Neural progenitor cell (in vitro differentiated cells): ENCODE results near the gene PYM1. TPM values are rescaled to one million over a fixed set of nuclear protein-coding genes. Genes with fewer than 3 reads are reported as not detected.

ENCODE experiments used
- DNase-seq: peaks from one replicate; pipeline ENCODE4 v3.0.0-alpha.2; 2016; ENCODE audit warnings: low spot score
- H2AFZ ChIP-seq: fragments of 200-600 bp; sonication (generic); replicated peaks from 2 replicates; pipeline ENCODE4 v1.6.1; 2016; ENCODE audit warnings: antibody characterized with exemption
- H3F3A ChIP-seq: fragments of 200-600 bp; sonication (generic); 2 replicates; pipeline ENCODE4 v1.6.1; 2016; ENCODE audit warnings: antibody characterized with exemption, low read depth
- H3K27ac ChIP-seq: fragments of 200-600 bp; sonication (generic); 2 replicates; pipeline ENCODE4 v1.5.1; 2016; ENCODE audit warnings: mild to moderate bottlenecking
- H3K27me3 ChIP-seq: fragments of 200-600 bp; sonication (generic); 2 replicates; pipeline ENCODE4 v1.6.1; 2016; ENCODE audit warnings: mild to moderate bottlenecking, moderate library complexity
- H3K36me3 ChIP-seq: fragments of 200-600 bp; sonication (generic); 2 replicates; pipeline ENCODE4 v1.5.1; 2016
- H3K4me1 ChIP-seq: fragments of 200-600 bp; sonication (generic); 2 replicates; pipeline ENCODE4 v1.6.1; 2016; ENCODE audit warnings: mixed run types
- H3K4me2 ChIP-seq: fragments of 200-600 bp; sonication (generic); 2 replicates; pipeline ENCODE4 v1.6.1; 2016
- H3K4me3 ChIP-seq: fragments of 200-600 bp; sonication (generic); 2 replicates; pipeline ENCODE4 v1.5.1; 2016
- H3K79me2 ChIP-seq: fragments of 200-600 bp; sonication (generic); 2 replicates; pipeline ENCODE4 v1.6.1; 2016; ENCODE audit warnings: low read depth
- H3K9ac ChIP-seq: fragments of 200-600 bp; sonication (generic); 2 replicates; pipeline ENCODE4 v1.6.1; 2016
- H3K9me3 ChIP-seq: fragments of 200-600 bp; sonication (generic); 2 replicates; pipeline ENCODE4 v1.5.1; 2016; ENCODE audit warnings: low read depth
- H4K20me1 ChIP-seq: fragments of 200-600 bp; sonication (generic); 2 replicates; pipeline ENCODE4 v1.6.1; 2016; ENCODE audit warnings: low read depth
- H3K27ac Mint-ChIP-seq: 3 replicates; pipeline ENCODE4 v1.8.0; 2021; ENCODE audit warnings: mixed read lengths
- H3K27me3 Mint-ChIP-seq: 2 replicates; pipeline ENCODE4 v1.8.0; 2022; ENCODE audit warnings: low read depth, mild to moderate bottlenecking, inconsistent platforms, moderate library complexity, mixed read lengths; ENCODE audit not compliant: insufficient read depth
- H3K36me3 Mint-ChIP-seq: 3 replicates; pipeline ENCODE4 v1.8.0; 2021; ENCODE audit warnings: mixed read lengths
- H3K4me1 Mint-ChIP-seq: 3 replicates; pipeline ENCODE4 v1.8.0; 2021; ENCODE audit warnings: mixed read lengths
- H3K4me3 Mint-ChIP-seq: 3 replicates; pipeline ENCODE4 v1.8.0; 2021; ENCODE audit warnings: mild to moderate bottlenecking, moderate library complexity, mixed read lengths
- H3K9me3 Mint-ChIP-seq: 3 replicates; pipeline ENCODE4 v1.8.0; 2020; ENCODE audit warnings: mixed read lengths
- CTCF ChIP-seq: fragments of 200-600 bp; sonication (generic); IDR thresholded peaks from 2 replicates; pipeline ENCODE4 v1.5.1; 2017; ENCODE audit warnings: antibody characterized with exemption, mild to moderate bottlenecking
- EZH2 ChIP-seq: fragments of 200-600 bp; sonication (generic); IDR thresholded peaks from 2 replicates; pipeline ENCODE4 v1.6.1; 2017; ENCODE audit warnings: antibody characterized with exemption, mild to moderate bottlenecking, moderate library complexity
- EZH2phosphoT487 ChIP-seq: fragments of 200-600 bp; sonication (generic); IDR thresholded peaks from 2 replicates; pipeline ENCODE4 v1.6.1; 2017; ENCODE audit warnings: antibody characterized with exemption
- total RNA-seq: library from RNA; depleted of rRNA; stranded (reverse); fragments of >200 nt; gene quantifications from 2 replicates; pipeline ENCODE4 v1.2.3, GENCODE V29; 2015; ENCODE audit warnings: low replicate concordance

Gene PYM1
- total RNA-seq, 1 donor from 2014 or later, result 44.6 TPM

DNA sequence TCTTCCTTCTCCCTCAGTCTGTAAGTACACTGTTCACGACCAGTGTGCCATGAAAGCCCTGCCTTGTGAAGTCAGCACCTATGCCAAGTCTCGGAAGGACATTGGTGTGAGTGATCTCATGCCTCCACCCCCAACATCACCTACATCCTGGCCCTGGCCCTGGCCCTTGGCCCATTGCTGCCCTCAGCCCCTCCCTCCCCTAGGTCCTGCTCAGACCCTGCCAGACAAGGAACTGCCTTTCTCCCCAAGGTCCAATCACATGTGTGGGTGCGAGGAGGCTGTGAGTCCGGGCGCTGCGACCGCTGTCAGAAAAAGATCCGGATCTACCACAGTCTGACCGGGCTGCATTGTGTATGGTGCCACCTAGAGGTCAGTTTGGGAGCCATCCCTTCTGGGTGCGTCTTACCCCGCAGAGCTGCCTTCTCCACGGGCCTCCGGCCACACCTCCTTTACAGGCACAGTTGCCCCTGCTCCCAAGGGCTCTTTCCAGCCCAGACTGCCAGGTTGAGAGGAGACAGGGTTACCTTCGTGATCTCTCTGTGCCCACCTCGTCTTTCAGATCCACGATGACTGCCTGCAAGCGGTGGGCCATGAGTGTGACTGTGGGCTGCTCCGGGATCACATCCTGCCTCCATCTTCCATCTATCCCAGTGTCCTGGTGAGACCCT lies 12.5 kb upstream of the PYM1 start:
- no peaks in the 10 kb centered on the region for H3K36me3 ChIP-seq
- H3K79me2 ChIP-seq, result no peaks in the 10 kb centered on the region
- peaks cover 5% of the 10 kb centered on the region for H3K27me3 ChIP-seq
- peak overlapping the region; percentile 96 for H2AFZ ChIP-seq
- H3K9me3 ChIP-seq, result no peaks in the 10 kb centered on the region
- DNase-seq, result peak; percentile 90
- Mint-ChIP-seq H3K36me3 (no peaks in the 10 kb centered on the region), H3K27me3 (peaks cover 8% of the 10 kb centered on the region), H3K9me3 (no peaks in the 10 kb centered on the region), H3K27ac (peak overlapping the region; percentile 74), H3K4me3 (peak overlapping the region; percentile 26), H3K4me1 (peaks cover 12% of the 10 kb centered on the region)
- H3K9ac ChIP-seq, result no peak overlapping the region
- no peak overlapping the region for H3K4me3 ChIP-seq
- H3K4me2 ChIP-seq, result peak overlapping the region; percentile 48
- no peak overlapping the region for H3K27ac ChIP-seq
- TF ChIP-seq CTCF, result peak; percentile 86
- no peak for TF ChIP-seq EZH2
- H3F3A ChIP-seq, result no peaks in the 10 kb centered on the region
- peaks cover 7% of the 10 kb centered on the region for H3K4me1 ChIP-seq
- H4K20me1 ChIP-seq, result no peaks in the 10 kb centered on the region

- Histone ChIP-seq H3K4me2 (no peak overlapping the region), H3K27me3 (peaks cover 16% of the 10 kb centered on the region), H3K79me2 (no peaks in the 10 kb centered on the region), H3K4me3 (no peak overlapping the region), H3K4me1 (peaks cover 7% of the 10 kb centered on the region), H3K36me3 (no peaks in the 10 kb centered on the region), H3K9ac (no peak overlapping the region), H3K9me3 (no peaks in the 10 kb centered on the region), H3K27ac (no peak overlapping the region), H4K20me1 (no peaks in the 10 kb centered on the region), H3F3A (no peaks in the 10 kb centered on the region), H2AFZ (no peak overlapping the region)
- Mint-ChIP-seq H3K36me3 (no peaks in the 10 kb centered on the region), H3K27ac (no peak overlapping the region), H3K4me1 (peaks cover 12% of the 10 kb centered on the region), H3K4me3 (no peak overlapping the region), H3K9me3 (no peaks in the 10 kb centered on the region), H3K27me3 (peaks cover 12% of the 10 kb centered on the region)
- no peak for TF ChIP-seq EZH2
- no peak for TF ChIP-seq EZH2phosphoT487
- no peak for TF ChIP-seq CTCF
- no peak for DNase-seq
Observed at GRCh38 chr12:55938826-55939501, 11.3 kb upstream of the PYM1 start.

GRCh38 chr12:55937981-55938380 lies 10.3 kb upstream of the PYM1 start:
- no peak for DNase-seq
- H3K27ac ChIP-seq, result no peak overlapping the region
- Mint-ChIP-seq H3K4me1 (peaks cover 12% of the 10 kb centered on the region), H3K27ac (no peak overlapping the region), H3K36me3 (no peaks in the 10 kb centered on the region), H3K27me3 (peaks cover 16% of the 10 kb centered on the region), H3K4me3 (no peak overlapping the region), H3K9me3 (no peaks in the 10 kb centered on the region)
- H3K27me3 ChIP-seq, result peaks cover 26% of the 10 kb centered on the region
- no peaks in the 10 kb centered on the region for H3K79me2 ChIP-seq
- H3K4me2 ChIP-seq, result no peak overlapping the region
- H3K36me3 ChIP-seq, result no peaks in the 10 kb centered on the region
- no peak for TF ChIP-seq EZH2phosphoT487
- TF ChIP-seq CTCF, result no peak
- no peak for TF ChIP-seq EZH2
- H3K9me3 ChIP-seq, result no peaks in the 10 kb centered on the region
- no peaks in the 10 kb centered on the region for H4K20me1 ChIP-seq
- no peak overlapping the region for H3K9ac ChIP-seq
- H3K4me1 ChIP-seq, result peaks cover 7% of the 10 kb centered on the region
- no peaks in the 10 kb centered on the region for H3F3A ChIP-seq
- no peak overlapping the region for H3K4me3 ChIP-seq
- H2AFZ ChIP-seq, result no peak overlapping the region
